GM18526 (cell line): ENCODE measurements around the gene P2RY14.

Experiments used
- POLR2A ChIP-seq: IDR thresholded peaks from 3 replicates; pipeline ENCODE4 v1.6.1; 2011; ENCODE audit not compliant: insufficient read length; ENCODE audit errors: extremely low read depth

P2RY14 gene

GRCh38 chr3:151278230-151278629, at the start of gene P2RY14:
TSS of gene P2RY14 (minus strand) at chr3:151278542. CDS start at chr3:151214316, 64,226 bp downstream.
- no peak for TF ChIP-seq POLR2A

- no peak for TF ChIP-seq POLR2A
Measured at GRCh38 chr3:151327571-151328198, 49.3 kb upstream of the P2RY14 start.

- no peak for TF ChIP-seq POLR2A
Measured at GRCh38 chr3:151322511-151322910, 44.2 kb upstream of the P2RY14 start.

GRCh38 chr3:151321526-151321925, 43.2 kb upstream of the P2RY14 start:
- TF ChIP-seq POLR2A: no peak

GRCh38 chr3:151320131-151320530, 41.8 kb upstream of the P2RY14 start:
- no peak for TF ChIP-seq POLR2A

- TF ChIP-seq POLR2A: no peak
Measured at GRCh38 chr3:151319628-151320027, 41.3 kb upstream of the P2RY14 start.

GRCh38 chr3:151318991-151319390, 40.6 kb upstream of the P2RY14 start:
- TF ChIP-seq POLR2A: no peak

GRCh38 chr3:151318313-151318712, 40.0 kb upstream of the P2RY14 start:
- no peak for TF ChIP-seq POLR2A

GRCh38 chr3:151316267-151316991, 38.1 kb upstream of the P2RY14 start, which contains the start of gene GPR87:
TSS of gene GPR87 (minus strand) at chr3:151316820. CDS start at chr3:151300100, 16,720 bp downstream.
- TF ChIP-seq POLR2A: no peak

GRCh38 chr3:151315846-151316245, 37.5 kb upstream of the P2RY14 start:
- TF ChIP-seq POLR2A: no peak

- TF ChIP-seq POLR2A: no peak
Measured at GRCh38 chr3:151315136-151315535, 36.8 kb upstream of the P2RY14 start.

- TF ChIP-seq POLR2A: no peak
Measured at GRCh38 chr3:151314593-151314992, 36.3 kb upstream of the P2RY14 start.

GRCh38 chr3:151314137-151314536, 35.8 kb upstream of the P2RY14 start:
- TF ChIP-seq POLR2A: no peak

GRCh38 chr3:151312972-151313371, 34.6 kb upstream of the P2RY14 start:
- no peak for TF ChIP-seq POLR2A

- TF ChIP-seq POLR2A: no peak
Measured at GRCh38 chr3:151309566-151309965, 31.2 kb upstream of the P2RY14 start.
